HG02571 (cell line): ENCODE measurements around the gene EZR.
"Not testable (repeated sequence)": the region's sequence is repeated elsewhere in the genome, so short reads cannot be mapped to it uniquely, and the experiment has no call there.

ENCODE experiments used
- ATAC-seq: cut with Tn5 transposase; IDR thresholded peaks from one replicate; pipeline ENCODE4 v1.9.1; 2021; ENCODE audit warnings: mild to moderate bottlenecking, moderate library complexity; ENCODE audit not compliant: unreplicated experiment

EZR gene

GRCh38 chr6:158843751-158844683 is 24.8 kb upstream of the EZR start:
- no peak for ATAC-seq

- no peak for ATAC-seq
Observed at GRCh38 chr6:158841358-158841757, 22.2 kb upstream of the EZR start.

- ATAC-seq = no peak
Observed at GRCh38 chr6:158840465-158840864, 21.3 kb upstream of the EZR start.

- ATAC-seq = no peak
Observed at GRCh38 chr6:158839796-158840195, 20.6 kb upstream of the EZR start.

GRCh38 chr6:158838790-158839189 is 19.6 kb upstream of the EZR start:
- not testable (repeated sequence) for ATAC-seq

GRCh38 chr6:158837684-158838625 is 18.8 kb upstream of the EZR start:
- ATAC-seq = no peak

- no peak for ATAC-seq
Observed at GRCh38 chr6:158836625-158837311, 17.6 kb upstream of the EZR start.

GRCh38 chr6:158835616-158836221 is 16.6 kb upstream of the EZR start:
- no peak for ATAC-seq

GRCh38 chr6:158834675-158835385 is 15.7 kb upstream of the EZR start:
- no peak for ATAC-seq

- not testable (repeated sequence) for ATAC-seq
Observed at GRCh38 chr6:158832807-158833206, 13.6 kb upstream of the EZR start.

- ATAC-seq = no peak
Observed at GRCh38 chr6:158832026-158832425, 12.9 kb upstream of the EZR start.

GRCh38 chr6:158831571-158831970 is 12.4 kb upstream of the EZR start:
- no peak for ATAC-seq

GRCh38 chr6:158830736-158831135 is 11.6 kb upstream of the EZR start:
- no peak for ATAC-seq

- ATAC-seq = no peak
Observed at GRCh38 chr6:158828807-158829206, 9.6 kb upstream of the EZR start.

- ATAC-seq = peak; percentile 59
Observed at GRCh38 chr6:158826819-158827501, 7.8 kb upstream of the EZR start.

- ATAC-seq = no peak
Observed at GRCh38 chr6:158825951-158826306, 6.8 kb upstream of the EZR start.

- ATAC-seq = no peak
Observed at GRCh38 chr6:158825038-158825950, 6.1 kb upstream of the EZR start.

- ATAC-seq = not testable (repeated sequence)
Observed at GRCh38 chr6:158823616-158824015, 4.4 kb upstream of the EZR start.
